ENCODE results near the gene PPIP5K2.
A peak's percentile ranks its signal among the peaks of the same experiment; 100 is the strongest.

Gene PPIP5K2

DNA sequence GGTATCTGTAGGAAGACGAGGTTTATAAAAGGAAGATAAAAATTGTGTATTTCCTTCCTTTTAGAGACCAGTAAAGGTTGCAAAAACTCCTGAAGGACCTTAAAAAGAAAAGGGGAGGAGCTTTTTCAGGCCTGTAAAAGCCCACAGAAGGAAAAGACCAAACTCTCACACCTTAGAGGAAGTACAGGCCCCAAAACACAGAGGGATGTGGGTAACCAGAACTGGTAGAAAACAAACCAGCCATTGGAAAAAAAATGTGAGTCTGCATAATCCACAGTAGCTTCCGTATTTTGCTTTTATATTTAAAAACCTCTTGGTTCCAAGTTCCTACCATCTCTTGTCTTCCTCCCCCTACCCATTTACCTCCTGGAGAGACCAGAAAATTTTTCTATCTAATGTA lies 8.6 kb upstream of the PPIP5K2 start:
- TF ChIP-seq, protein P1, sequence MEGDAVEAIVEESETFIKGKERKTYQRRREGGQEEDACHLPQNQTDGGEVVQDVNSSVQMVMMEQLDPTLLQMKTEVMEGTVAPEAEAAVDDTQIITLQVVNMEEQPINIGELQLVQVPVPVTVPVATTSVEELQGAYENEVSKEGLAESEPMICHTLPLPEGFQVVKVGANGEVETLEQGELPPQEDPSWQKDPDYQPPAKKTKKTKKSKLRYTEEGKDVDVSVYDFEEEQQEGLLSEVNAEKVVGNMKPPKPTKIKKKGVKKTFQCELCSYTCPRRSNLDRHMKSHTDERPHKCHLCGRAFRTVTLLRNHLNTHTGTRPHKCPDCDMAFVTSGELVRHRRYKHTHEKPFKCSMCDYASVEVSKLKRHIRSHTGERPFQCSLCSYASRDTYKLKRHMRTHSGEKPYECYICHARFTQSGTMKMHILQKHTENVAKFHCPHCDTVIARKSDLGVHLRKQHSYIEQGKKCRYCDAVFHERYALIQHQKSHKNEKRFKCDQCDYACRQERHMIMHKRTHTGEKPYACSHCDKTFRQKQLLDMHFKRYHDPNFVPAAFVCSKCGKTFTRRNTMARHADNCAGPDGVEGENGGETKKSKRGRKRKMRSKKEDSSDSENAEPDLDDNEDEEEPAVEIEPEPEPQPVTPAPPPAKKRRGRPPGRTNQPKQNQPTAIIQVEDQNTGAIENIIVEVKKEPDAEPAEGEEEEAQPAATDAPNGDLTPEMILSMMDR (IDR thresholded peaks at IDR 0.05) = no peak
- H3K4me3 ChIP-seq (ENCODE audit: low read depth in 1 of 2, low read length in 1 of 2) = no peak overlapping the region
- H3K36me3 ChIP-seq = peaks cover 8% of the 10 kb centered on the region
- H3K4me1 ChIP-seq (ENCODE audit: control insufficient read depth in 1 of 2, insufficient read depth in 1 of 2, low read depth in 1 of 2, low read length in 1 of 2) = peaks cover 24 to 26% of the 10 kb centered on the region in 2 experiments
- H3K27ac ChIP-seq = peak overlapping the region; percentile 80
- no peaks in the 10 kb centered on the region for H3K9me3 ChIP-seq
- no peaks in the 10 kb centered on the region for H3K27me3 ChIP-seq

DNA sequence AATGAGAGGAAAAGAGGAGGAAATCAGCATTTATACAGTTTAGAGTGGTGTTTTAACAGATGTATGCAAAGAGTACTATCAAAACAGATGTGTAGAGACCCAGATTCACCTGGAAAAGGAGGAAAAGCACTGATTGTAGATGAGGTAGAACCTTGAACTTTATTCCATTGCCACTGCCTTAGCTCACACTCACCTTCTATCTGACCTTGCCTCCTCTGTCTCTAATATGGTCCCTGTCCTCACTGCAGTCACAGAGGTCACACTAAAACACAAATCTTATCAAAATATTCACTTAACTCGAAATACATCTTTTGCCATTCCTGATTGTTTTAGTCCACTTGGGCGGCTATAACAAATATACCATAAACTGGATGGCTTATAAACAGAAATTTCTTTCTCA lies 7.2 kb upstream of the PPIP5K2 start:
- Histone ChIP-seq H3K9me3 (no peaks in the 10 kb centered on the region), H3K4me1 (ENCODE audit: control insufficient read depth in 1 of 2, insufficient read depth in 1 of 2, low read depth in 1 of 2, low read length in 1 of 2) (peaks cover 24 to 26% of the 10 kb centered on the region in 2 experiments), H3K27me3 (no peaks in the 10 kb centered on the region), H3K27ac (peak overlapping the region; percentile 80), H3K4me3 (ENCODE audit: low read depth in 1 of 2, low read length in 1 of 2) (no peak overlapping the region), H3K36me3 (peaks cover under 1% of the 10 kb centered on the region)
- TF ChIP-seq, protein P1 (IDR thresholded peaks at IDR 0.05) = no peak

DNA sequence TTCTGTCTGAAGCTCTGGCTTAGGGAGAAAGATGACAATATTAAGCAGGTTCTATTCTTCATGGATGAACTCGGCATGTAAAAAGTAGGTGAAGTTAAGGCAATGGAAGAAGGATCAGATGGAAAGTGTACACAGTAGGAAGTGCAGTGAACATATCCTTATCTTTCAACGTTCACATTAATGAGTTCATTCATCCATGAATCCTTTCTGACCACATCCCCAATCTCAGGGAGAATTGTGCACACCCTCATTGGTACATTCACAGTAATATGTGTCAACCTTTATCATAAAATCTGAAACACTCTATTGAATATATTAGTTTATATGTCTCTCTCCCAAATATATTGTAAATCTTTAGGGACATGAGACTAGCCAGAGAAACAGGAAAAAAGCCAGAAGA lies 5.7 kb upstream of the PPIP5K2 start:
- TF ChIP-seq, protein P1 (IDR thresholded peaks at IDR 0.05) = no peak
- no peaks in the 10 kb centered on the region for H3K36me3 ChIP-seq
- no peak overlapping the region for H3K27ac ChIP-seq
- H3K9me3 ChIP-seq = no peaks in the 10 kb centered on the region
- no peaks in the 10 kb centered on the region for H3K27me3 ChIP-seq
- H3K4me1 ChIP-seq (ENCODE audit: control insufficient read depth in 1 of 2, insufficient read depth in 1 of 2, low read depth in 1 of 2, low read length in 1 of 2) = peaks cover 34 to 36% of the 10 kb centered on the region in 2 experiments
- H3K4me3 ChIP-seq (ENCODE audit: low read depth in 1 of 2, low read length in 1 of 2) = no peak overlapping the region

DNA sequence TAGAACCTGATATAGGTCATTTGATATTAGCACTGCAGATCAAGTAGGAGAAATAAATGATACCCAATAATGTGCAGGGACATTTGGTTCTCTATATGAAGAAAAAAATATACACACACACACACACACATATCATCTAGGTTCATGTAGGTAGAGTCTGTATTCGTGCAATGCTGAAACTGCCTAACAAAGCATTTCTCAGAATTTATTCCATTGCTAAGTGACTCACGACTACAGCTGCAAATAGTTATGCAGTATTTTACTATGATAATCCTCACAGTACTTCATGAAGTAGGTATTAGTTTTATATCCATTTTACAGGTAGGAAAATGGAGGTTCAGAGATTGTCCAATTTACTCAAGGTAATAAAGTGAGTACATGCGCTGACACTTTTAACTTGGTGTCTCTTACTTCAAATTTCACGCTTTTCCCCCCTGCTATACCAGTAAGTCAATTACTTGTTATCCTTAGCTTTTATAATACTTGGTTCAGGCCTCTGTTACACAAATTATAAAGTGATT lies 2.6 kb upstream of the PPIP5K2 start:
- Histone ChIP-seq H3K36me3 (no peaks in the 10 kb centered on the region), H3K4me3 (ENCODE audit: low read depth in 1 of 2, low read length in 1 of 2) (no peak overlapping the region), H3K27ac (no peak overlapping the region), H3K4me1 (ENCODE audit: control insufficient read depth in 1 of 2, insufficient read depth in 1 of 2, low read depth in 1 of 2, low read length in 1 of 2) (peaks cover 39 to 40% of the 10 kb centered on the region in 2 experiments), H3K9me3 (no peaks in the 10 kb centered on the region), H3K27me3 (no peaks in the 10 kb centered on the region)
- TF ChIP-seq, protein P1 (IDR thresholded peaks at IDR 0.05) = no peak

DNA sequence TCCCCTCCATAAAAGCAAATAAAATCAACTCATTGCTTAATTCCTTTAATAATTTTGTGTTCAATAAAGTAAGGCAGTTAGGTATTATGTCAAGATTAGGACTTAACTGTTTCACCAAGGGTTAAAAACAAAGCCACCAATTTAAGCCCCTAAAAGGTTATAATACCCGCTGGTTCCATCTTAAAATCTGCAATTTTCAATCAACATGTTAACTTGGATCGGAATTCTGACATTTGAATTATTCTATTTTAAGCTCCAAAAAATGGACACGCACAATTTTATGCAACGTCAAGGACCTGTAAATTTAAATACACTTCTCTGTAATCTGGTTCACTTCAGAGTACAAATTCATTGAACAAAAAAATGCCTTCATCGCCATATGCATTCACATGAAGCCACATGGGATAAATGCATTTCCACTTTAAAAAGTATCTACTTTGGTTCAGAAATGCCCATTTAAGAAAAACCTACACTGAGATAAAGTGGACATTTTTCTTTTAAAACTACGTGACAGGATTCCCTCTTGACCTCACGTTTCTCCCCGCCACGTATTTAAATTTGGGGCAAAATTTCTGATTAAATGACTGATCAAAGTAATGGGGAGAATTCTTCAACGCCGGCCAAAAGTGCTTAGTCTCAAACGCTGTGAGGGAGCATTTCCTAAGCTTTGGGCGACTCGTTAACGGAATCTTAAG lies 884 bp upstream of the PPIP5K2 start:
- Histone ChIP-seq H3K36me3 (peaks cover 8% of the 10 kb centered on the region), H3K9me3 (no peaks in the 10 kb centered on the region), H3K4me1 (ENCODE audit: control insufficient read depth in 1 of 2, insufficient read depth in 1 of 2, low read depth in 1 of 2, low read length in 1 of 2) (peaks cover 36 to 39% of the 10 kb centered on the region in 2 experiments), H3K4me3 (ENCODE audit: low read depth in 1 of 2, low read length in 1 of 2) (peak overlapping the region; percentile 69 to 83), H3K27me3 (no peaks in the 10 kb centered on the region), H3K27ac (peak overlapping the region; percentile 96)
- TF ChIP-seq, protein P1 (IDR thresholded peaks at IDR 0.05) = no peak

Measured in neutrophil (primary cell).